Endothelial cell of umbilical vein (primary cell): ENCODE results near the gene CCDC124. TPM values are rescaled to one million over a fixed set of nuclear protein-coding genes. Genes with fewer than 3 reads are reported as not detected.

Source experiments
- BruUV-seq: library from RNA; stranded (reverse); fragments of 400-500 nt; replicated peaks from 2 replicates; lab custom pipeline; 2021; lab: Mats Ljungman, UMichigan
- CTCF ChIA-PET: fragments of 300-600, 350-600 bp; sonication (Branson Sonifier 250); formaldehyde crosslinking; loops from one replicate; lab custom pipeline; 2021; ENCODE audit warnings: antibody characterized with exemption, inconsistent platforms; lab: Charles Lee
- POLR2A ChIA-PET: fragments of 300-600, 350-600 bp; sonication (Branson Sonifier 250); formaldehyde crosslinking; loops from one replicate; lab custom pipeline; 2021; ENCODE audit warnings: antibody characterized with exemption, inconsistent platforms; lab: Charles Lee
- DNase-seq: peaks from one replicate; pipeline ENCODE4 v3.0.0-alpha.2; 2011; ENCODE audit warnings: low read depth, low spot score
- FAIRE-seq: peaks from 2 replicates; lab custom pipeline; 2011; peaks lifted over from hg19 to GRCh38; lab: Jason Lieb, UNC
- H2AFZ ChIP-seq: 2 replicates; pipeline ENCODE4 v1.6.0; 2012; ENCODE audit warnings: low read depth, low read length, control low read depth, inconsistent platforms
- H3K27ac ChIP-seq: 2 replicates; pipeline ENCODE4 v1.5.1; 2011; ENCODE audit warnings: low read depth, mild to moderate bottlenecking, control low read depth, low read length, moderate library complexity; ENCODE audit not compliant: insufficient read depth
- H3K27me3 ChIP-seq, 2 experiments: 2 replicates each; pipeline versions ENCODE4 v1.6.0 to v1.6.1; 2011; ENCODE audit warnings: low read length in 2 of 2, mixed read lengths in 1 of 2; ENCODE audit not compliant: control insufficient read depth in 2 of 2, insufficient read depth in 2 of 2
- H3K36me3 ChIP-seq, 2 experiments: 2 replicates in 1 of 2; 3 replicates in 1 of 2; pipeline ENCODE4 v1.5.1; 2011; ENCODE audit warnings: low read length in 2 of 2, mild to moderate bottlenecking in 1 of 2, moderate library complexity in 1 of 2; ENCODE audit not compliant: control insufficient read depth in 2 of 2, insufficient read depth in 2 of 2; ENCODE audit errors: extremely low read depth in 1 of 2
- H3K4me1 ChIP-seq: 3 replicates; pipeline ENCODE4 v1.5.1; 2011; ENCODE audit warnings: mild to moderate bottlenecking, low read length; ENCODE audit not compliant: control insufficient read depth, insufficient read depth; ENCODE audit errors: extremely low read depth
- H3K4me2 ChIP-seq: 2 replicates; pipeline ENCODE4 v1.6.1; 2011; ENCODE audit warnings: low read length, control low read depth, mixed read lengths; ENCODE audit not compliant: insufficient read depth
- H3K4me3 ChIP-seq, 3 experiments: fragments of 200-600 bp in 1 of 3; sonication (generic), shearing (Covaris generic) in 1 of 3; replicated peaks in 1 of 3; 2 replicates each; pipeline ENCODE4 v1.5.1; 2011 to 2016; ENCODE audit warnings: control low read depth in 3 of 3, low read length in 3 of 3, mild to moderate bottlenecking in 2 of 3, inconsistent platforms in 1 of 3, low read depth in 1 of 3, moderate library complexity in 1 of 3; ENCODE audit not compliant: insufficient read depth in 1 of 3
- H3K79me2 ChIP-seq: 2 replicates; pipeline ENCODE4 v1.6.0; 2012; ENCODE audit warnings: low read length, inconsistent platforms; ENCODE audit not compliant: control insufficient read depth, insufficient read depth
- H3K9ac ChIP-seq: replicated peaks from 2 replicates; pipeline ENCODE3; 2011; ENCODE audit warnings: low read length, control low read depth; ENCODE audit not compliant: insufficient read depth; ENCODE audit errors: extremely low read depth
- H3K9me1 ChIP-seq: replicated peaks from 3 replicates; pipeline ENCODE4 v1.6.0; 2011; ENCODE audit warnings: mild to moderate bottlenecking, low read length; ENCODE audit not compliant: control insufficient read depth, insufficient read depth; ENCODE audit errors: extremely low read depth
- H3K9me3 ChIP-seq: replicated peaks from 2 replicates; pipeline ENCODE4 v1.5.1; 2012; ENCODE audit warnings: low read length, inconsistent platforms; ENCODE audit not compliant: control insufficient read depth, insufficient read depth
- H4K20me1 ChIP-seq: replicated peaks from 2 replicates; pipeline ENCODE3; 2011; ENCODE audit warnings: mild to moderate bottlenecking, low read length; ENCODE audit not compliant: control insufficient read depth, insufficient read depth; ENCODE audit errors: extremely low read depth
- EZH2 ChIP-seq: IDR thresholded peaks from 2 replicates; pipeline ENCODE4 v1.6.1; 2012; ENCODE audit warnings: borderline replicate concordance, low read depth, mild to moderate bottlenecking, moderate library complexity, low read length, inconsistent platforms; ENCODE audit not compliant: severe bottlenecking
- GATA2 ChIP-seq: IDR thresholded peaks from 2 replicates; pipeline ENCODE4 v1.7.0; 2011; ENCODE audit warnings: low read depth, mild to moderate bottlenecking, moderate library complexity, mixed read lengths, low read length; ENCODE audit not compliant: insufficient read length, insufficient read depth
- MAX ChIP-seq: IDR thresholded peaks from 2 replicates; pipeline ENCODE4 v1.6.1; 2011; ENCODE audit not compliant: insufficient read depth, insufficient read length
- MYC ChIP-seq: IDR thresholded peaks from one replicate; pipeline ENCODE4 v1.6.1; 2011; ENCODE audit warnings: mild to moderate bottlenecking, low read depth, low read length
- POLR2A ChIP-seq: IDR thresholded peaks from 2 replicates; pipeline ENCODE4 v1.6.1; 2012; ENCODE audit warnings: low read depth, mild to moderate bottlenecking, control low read depth, low read length
- dilution Hi-C: fragments of 300-500 bp; cut with MboI; formaldehyde crosslinking; loops from one replicate; pipeline ENCODE4 v1.15.0; 2019; ENCODE audit warnings: low sequenced_read_pairs; ENCODE audit not compliant: extremely low pct_ligation_motif_present
- intact Hi-C: fragments of 100-400 bp; cut with micrococcal nuclease; formaldehyde crosslinking; loops from one replicate; pipeline ENCODE4 v1.10.0; 2022
- polyA plus RNA-seq, 4 experiments: library from polyadenylated mRNA; depleted of rRNA in 3 of 4; stranded (reverse) in 3 of 4; unstranded in 1 of 4; fragments of >200 nt; gene quantifications; 2 replicates each; pipeline versions ENCODE4 v1.2.1 to v1.2.3, GENCODE V29; 2011 to 2012; ENCODE audit warnings: missing spikeins in 1 of 4
- total RNA-seq: library from RNA; stranded (reverse); gene quantifications from 2 replicates; pipeline ENCODE4 v1.2.3, GENCODE V29; 2021

CCDC124 gene
- total and polyA plus RNA-seq, 2 donors (not counting 3 experiments of a cell fraction or from before 2014, with no cell fraction given): 101 to 115 TPM

DNA sequence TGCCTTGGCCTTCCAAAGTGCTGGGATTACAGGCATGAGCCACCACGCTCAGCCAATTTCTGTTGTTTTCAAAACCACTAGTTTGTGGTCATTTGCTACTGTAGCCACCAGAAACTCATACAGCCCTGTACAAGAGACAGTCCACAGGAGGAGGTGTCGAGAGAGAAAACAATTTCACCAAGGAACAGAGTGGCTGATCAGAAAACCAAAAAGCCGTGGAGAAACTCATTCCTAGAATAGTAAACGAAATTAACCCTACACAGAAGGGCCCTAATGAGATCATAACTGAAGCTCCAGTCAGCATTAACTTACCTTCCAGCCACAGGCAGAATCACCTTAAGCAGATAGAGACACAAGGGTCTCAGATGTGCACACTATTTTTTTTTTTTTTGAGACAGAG lies 3.8 kb upstream of the CCDC124 start:
- Histone ChIP-seq H3K9me1 (no peaks in the 10 kb centered on the region), H3K4me3 (no peak overlapping the region), H3K9me3 (no peaks in the 10 kb centered on the region), H3K36me3 (no peaks in the 10 kb centered on the region), H2AFZ (no peak overlapping the region), H4K20me1 (no peaks in the 10 kb centered on the region), H3K27me3 (peaks cover 0 to 2% of the 10 kb centered on the region in 2 experiments), H3K79me2 (peaks cover 11% of the 10 kb centered on the region), H3K4me2 (no peak overlapping the region), H3K9ac (no peak overlapping the region), H3K27ac (no peak overlapping the region), H3K4me1 (peaks cover 16% of the 10 kb centered on the region)
- ChIA-PET CTCF (interaction anchor here (1.4 kb wide), 1 partner anchor 70 kb away, joined by 4 read pairs; no protein-coding TSS in a partner anchor), POLR2A (no interaction called here)
- TF ChIP-seq EZH2 (no peak), POLR2A (no peak), MYC (no peak)
- no peak for DNase-seq
- intact Hi-C loops: no loop called here
- dilution Hi-C loops: no loop called here
- BruUV-seq: no TSS peak
- FAIRE-seq: no peak

DNA sequence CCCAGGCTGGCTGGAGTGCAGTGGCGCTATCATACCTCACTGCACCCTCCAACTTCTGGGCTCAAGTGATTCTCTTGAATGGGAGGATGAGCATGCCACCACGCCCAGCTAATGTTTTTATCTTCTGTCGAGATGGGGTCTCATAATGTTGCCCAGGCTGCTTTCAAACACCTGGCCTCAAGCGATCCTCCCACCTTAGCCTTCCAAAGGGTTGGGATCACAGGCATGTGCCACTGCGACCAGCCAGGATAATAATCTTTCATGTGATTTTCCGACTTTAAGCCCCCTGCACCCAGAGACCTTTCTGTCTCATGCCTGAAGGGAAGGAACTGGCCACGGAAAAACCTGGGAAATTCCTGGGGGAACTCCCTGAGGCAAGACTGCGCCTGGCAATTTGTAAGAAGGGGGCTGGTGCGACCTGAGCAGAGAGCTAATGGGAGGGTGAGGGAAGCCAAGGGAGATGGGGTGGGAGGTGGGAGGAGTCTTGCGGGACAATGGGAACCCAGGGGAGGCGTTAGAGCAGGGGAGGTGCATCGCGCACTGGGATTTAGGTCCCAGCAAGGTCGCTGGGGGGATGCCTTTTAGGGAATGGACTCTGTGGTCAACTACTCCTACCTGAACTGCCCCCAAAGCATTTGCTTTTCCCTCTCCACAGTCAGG lies 1.2 kb upstream of the CCDC124 start:
- H3K27me3 ChIP-seq: no peaks in the 10 kb centered on the region
- no peaks in the 10 kb centered on the region for H3K9me3 ChIP-seq

More for the DNA sequence above, 1.2 kb upstream of the CCDC124 start:
- Histone ChIP-seq H4K20me1 (no peaks in the 10 kb centered on the region), H3K79me2 (peaks cover 15% of the 10 kb centered on the region), H3K27ac (no peak overlapping the region), H3K4me3 (peak overlapping the region in 1 of 3 experiments; percentile 95), H3K4me1 (peaks cover 16% of the 10 kb centered on the region), H3K9me1 (no peaks in the 10 kb centered on the region), H3K4me2 (peak overlapping the region; percentile 72), H3K36me3 (peaks cover 0 to 3% of the 10 kb centered on the region in 2 experiments), H2AFZ (peak overlapping the region; percentile 89), H3K9ac (no peak overlapping the region)
- dilution Hi-C loops: no loop called here
- intact Hi-C loops: loop anchor here (1.0 to 5.0 kb wide), 4 partner anchors 15 to 139 kb away; partner anchors contain the start of gene RPL18A
- ChIA-PET POLR2A (interaction anchor here (1.7 kb wide), 1 partner anchor 72 kb away, joined by 18 read pairs; the partner anchor contains the start of gene RPL18A), CTCF (interaction anchor here (1.0 to 4.4 kb wide), 12 partner anchors 12 to 436 kb away, joined by 4 to 118 read pairs (median 8); partner anchors contain the start of genes RPL18A and SLC5A5)
- DNase-seq: peak; percentile 15
- BruUV-seq: no TSS peak
- TF ChIP-seq MAX: no peak
- no peak for TF ChIP-seq EZH2
- TF ChIP-seq POLR2A: no peak
- TF ChIP-seq MYC: no peak
- no peak for TF ChIP-seq GATA2
- no peak for FAIRE-seq
